Measurements from ENCODE around the gene CIAO3. TPM values are rescaled to one million over a fixed set of nuclear protein-coding genes. Genes with fewer than 3 reads are reported as not detected.

The CIAO3 gene
- total and polyA plus RNA-seq, 8 donors: 11.1 to 72.9 (median 16.3) TPM

DNA sequence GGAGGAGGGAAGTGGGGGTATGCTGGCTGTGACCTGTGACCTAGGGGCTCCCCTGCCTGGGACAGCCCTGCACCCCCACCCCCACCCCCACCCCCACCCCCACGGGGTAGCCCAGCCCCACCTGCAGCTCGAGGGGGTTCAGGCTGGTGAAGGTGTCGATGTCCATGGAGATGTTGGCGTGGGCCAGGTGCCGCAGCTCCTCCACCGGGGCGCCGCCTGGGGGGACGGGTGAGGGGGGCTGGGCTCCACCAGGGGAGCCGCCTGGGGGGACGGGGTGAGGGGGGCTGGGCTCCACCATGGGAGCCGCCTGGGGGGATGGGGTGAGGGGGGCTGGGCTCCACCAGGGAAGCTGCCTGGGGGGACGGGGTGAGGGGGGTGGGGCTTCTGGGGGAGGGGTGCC, 29.6 kb upstream of the CIAO3 start:
- TF ChIP-seq, protein P1, sequence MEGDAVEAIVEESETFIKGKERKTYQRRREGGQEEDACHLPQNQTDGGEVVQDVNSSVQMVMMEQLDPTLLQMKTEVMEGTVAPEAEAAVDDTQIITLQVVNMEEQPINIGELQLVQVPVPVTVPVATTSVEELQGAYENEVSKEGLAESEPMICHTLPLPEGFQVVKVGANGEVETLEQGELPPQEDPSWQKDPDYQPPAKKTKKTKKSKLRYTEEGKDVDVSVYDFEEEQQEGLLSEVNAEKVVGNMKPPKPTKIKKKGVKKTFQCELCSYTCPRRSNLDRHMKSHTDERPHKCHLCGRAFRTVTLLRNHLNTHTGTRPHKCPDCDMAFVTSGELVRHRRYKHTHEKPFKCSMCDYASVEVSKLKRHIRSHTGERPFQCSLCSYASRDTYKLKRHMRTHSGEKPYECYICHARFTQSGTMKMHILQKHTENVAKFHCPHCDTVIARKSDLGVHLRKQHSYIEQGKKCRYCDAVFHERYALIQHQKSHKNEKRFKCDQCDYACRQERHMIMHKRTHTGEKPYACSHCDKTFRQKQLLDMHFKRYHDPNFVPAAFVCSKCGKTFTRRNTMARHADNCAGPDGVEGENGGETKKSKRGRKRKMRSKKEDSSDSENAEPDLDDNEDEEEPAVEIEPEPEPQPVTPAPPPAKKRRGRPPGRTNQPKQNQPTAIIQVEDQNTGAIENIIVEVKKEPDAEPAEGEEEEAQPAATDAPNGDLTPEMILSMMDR (IDR thresholded peaks at IDR 0.05): no peak
- Histone ChIP-seq H3K36me3 (no peaks in the 10 kb centered on the region), H3K27me3 (no peaks in the 10 kb centered on the region), H3K4me3 (no peak overlapping the region), H3K27ac (no peak overlapping the region), H3K4me1 (no peaks in the 10 kb centered on the region), H3K9me3 (no peaks in the 10 kb centered on the region)
- intact Hi-C loops (cut with DNase I): no loop called here
- no peak for FAIRE-seq
- ATAC-seq: no peak
- peak in 2 of 6 donors; percentile 29 to 59 for DNase-seq
- 47 to 68% methylated on average over 3 to 12 of the region's 13 CpGs for WGBS, 2 donors

DNA sequence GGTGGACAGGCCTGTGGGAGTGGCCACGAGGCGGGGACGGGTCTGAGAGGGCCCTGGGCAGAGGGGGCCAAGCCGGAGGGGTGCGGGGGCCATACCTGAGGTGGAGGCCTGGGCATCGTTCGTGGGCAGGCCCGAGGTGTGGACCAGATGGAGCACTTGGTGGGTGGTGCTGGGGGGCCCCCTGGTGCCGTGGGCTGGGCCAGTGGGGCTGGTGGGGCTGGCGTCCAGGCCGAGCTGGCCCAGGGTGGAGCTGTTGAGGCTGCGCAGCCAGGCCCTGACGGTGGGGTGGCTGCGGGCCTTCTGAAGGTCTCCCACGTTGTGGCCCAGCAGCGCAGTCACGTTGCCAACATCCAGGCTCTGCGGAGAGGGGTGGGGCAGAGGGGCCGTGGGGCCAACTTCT, 29.1 kb upstream of the CIAO3 start:
- ATAC-seq (no peak), FAIRE-seq (no peak), DNase-seq (peak in 1 of 6 donors; percentile 76)
- no peak overlapping the region for H3K4me3 ChIP-seq
- no peak overlapping the region for H3K27ac ChIP-seq
- no peaks in the 10 kb centered on the region for H3K4me1 ChIP-seq
- H3K27me3 ChIP-seq: no peaks in the 10 kb centered on the region
- 67 to 69% methylated on average over 18 to 19 of the region's 19 CpGs for WGBS, 2 donors
- H3K36me3 ChIP-seq: no peaks in the 10 kb centered on the region
- TF ChIP-seq, protein P1 (IDR thresholded peaks at IDR 0.05): no peak
- H3K9me3 ChIP-seq: no peaks in the 10 kb centered on the region
- intact Hi-C loops (cut with DNase I): no loop called here

DNA sequence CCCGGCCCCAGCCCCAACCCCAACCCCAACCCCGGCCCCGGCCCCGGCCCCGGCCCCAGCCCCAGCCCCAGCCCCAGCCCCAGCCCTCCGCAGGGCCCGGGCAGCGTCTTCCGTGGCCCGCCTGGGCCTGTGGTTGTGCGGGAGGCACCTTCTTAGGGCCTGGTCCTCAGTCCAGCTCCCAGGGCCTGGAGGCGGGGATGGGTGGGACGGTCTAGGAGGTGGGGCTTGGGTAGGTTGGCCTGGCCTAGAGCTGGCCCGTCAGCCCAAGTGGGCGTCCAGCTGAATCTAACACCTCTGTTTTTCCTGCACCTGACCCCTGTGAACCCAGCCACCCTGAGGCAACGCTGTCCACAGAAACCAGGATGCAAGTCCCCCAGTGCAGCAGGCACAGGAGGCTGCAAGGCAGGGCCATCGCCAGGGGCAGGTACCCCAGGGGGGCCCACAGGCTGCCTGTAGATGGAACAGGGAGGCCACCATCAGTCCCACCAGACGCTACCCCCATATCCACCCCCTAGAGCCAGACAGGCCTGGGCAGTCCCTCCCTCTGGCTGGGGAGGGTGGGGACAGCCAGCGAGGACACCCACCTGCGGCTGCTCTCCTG, 28.5 kb upstream of the CIAO3 start:
- Histone ChIP-seq H3K27me3 (no peaks in the 10 kb centered on the region), H3K9me3 (no peaks in the 10 kb centered on the region), H3K4me1 (no peaks in the 10 kb centered on the region), H3K4me3 (no peak overlapping the region), H3K36me3 (no peaks in the 10 kb centered on the region), H3K27ac (no peak overlapping the region)
- TF ChIP-seq, protein P1 (IDR thresholded peaks at IDR 0.05): no peak
- WGBS, 2 donors: 41 to 66% methylated on average over 19 to 20 of the region's 20 CpGs
- FAIRE-seq (no peak), ATAC-seq (no peak), DNase-seq (peak in 1 of 6 donors; percentile 66)
- intact Hi-C loops (cut with DNase I): no loop called here

DNA sequence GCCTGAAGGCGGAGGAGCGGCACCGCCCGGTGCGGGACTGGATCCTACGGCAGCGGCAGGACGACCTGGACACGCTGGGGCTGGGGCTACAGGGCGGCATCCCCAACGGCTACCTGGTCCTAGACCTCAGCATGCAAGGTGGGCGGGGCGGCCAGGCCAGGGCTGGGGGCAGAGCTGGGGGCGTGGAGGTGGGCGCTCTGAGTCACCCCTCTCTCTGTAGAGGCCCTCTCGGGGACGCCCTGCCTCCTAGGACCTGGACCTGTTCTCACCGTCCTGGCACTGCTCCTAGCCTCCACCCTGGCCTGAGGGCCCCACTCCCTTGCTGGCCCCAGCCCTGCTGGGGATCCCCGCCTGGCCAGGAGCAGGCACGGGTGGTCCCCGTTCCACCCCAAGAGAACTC, 27.6 kb upstream of the CIAO3 start:
- Histone ChIP-seq H3K27me3 (no peaks in the 10 kb centered on the region), H3K27ac (no peak overlapping the region), H3K9me3 (no peaks in the 10 kb centered on the region), H3K4me3 (no peak overlapping the region), H3K36me3 (no peaks in the 10 kb centered on the region), H3K4me1 (no peaks in the 10 kb centered on the region)
- no peak for FAIRE-seq
- peak in 2 of 6 donors; percentile 26 to 81 for DNase-seq
- TF ChIP-seq, protein P1 (IDR thresholded peaks at IDR 0.05): no peak
- intact Hi-C loops (cut with DNase I): no loop called here
- WGBS, 2 donors: 48 to 73% methylated on average over 21 of the region's 21 CpGs
- ATAC-seq: no peak

DNA sequence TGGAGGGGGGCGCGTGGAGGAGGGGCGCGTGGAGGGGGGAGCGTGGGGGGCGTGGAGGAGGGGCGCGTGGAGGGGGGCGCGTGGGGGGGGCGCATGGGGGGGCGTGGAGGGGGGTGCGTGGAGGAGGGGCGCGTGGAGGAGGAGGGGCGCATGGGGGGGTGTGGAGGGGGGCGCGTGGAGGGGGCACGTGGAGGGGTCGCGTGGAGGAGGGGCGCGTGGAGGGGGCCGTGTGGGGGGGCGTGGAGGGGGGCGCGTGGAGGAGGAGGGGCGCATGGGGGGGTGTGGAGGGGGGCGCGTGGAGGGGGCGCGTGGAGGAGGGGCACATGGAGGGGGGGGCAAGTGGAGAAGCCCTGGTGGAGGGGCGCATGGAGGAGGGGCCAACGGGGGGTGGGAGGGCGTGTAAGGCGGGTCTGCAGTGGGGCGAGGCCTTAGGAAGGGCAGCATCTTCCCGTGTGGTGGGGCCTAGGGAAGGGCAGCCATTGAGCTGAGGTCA, 27.0 kb upstream of the CIAO3 start:
- no peaks in the 10 kb centered on the region for H3K4me1 ChIP-seq
- no peak for DNase-seq
- H3K27ac ChIP-seq: no peak overlapping the region
- H3K9me3 ChIP-seq: no peaks in the 10 kb centered on the region
- ATAC-seq: no peak
- H3K4me3 ChIP-seq: no peak overlapping the region
- no peak for FAIRE-seq
- intact Hi-C loops (cut with DNase I): no loop called here
- no peaks in the 10 kb centered on the region for H3K27me3 ChIP-seq
- H3K36me3 ChIP-seq: no peaks in the 10 kb centered on the region
- TF ChIP-seq, protein P1 (IDR thresholded peaks at IDR 0.05): no peak
- WGBS, 2 donors: 46 to 53% methylated on average over 8 to 15 of the region's 38 CpGs

Measured in pancreas (tissue), 10 donors.